ENCODE data around the gene GALC. TPM values are rescaled to one million over a fixed set of nuclear protein-coding genes. Genes with fewer than 3 reads are reported as not detected.

The GALC gene
- polyA plus RNA-seq, 1 donor from 2014 or later = 42.6 TPM

GRCh38 chr14:88037325-88037724 is 44.3 kb upstream of the GALC start (continued):
- no peak for TF ChIP-seq MXI1 (conservative IDR thresholded peaks at IDR 0.05; ENCODE audit: poor library complexity, severe bottlenecking)
- no peak for TF ChIP-seq EP300 (conservative IDR thresholded peaks at IDR 0.05; ENCODE audit: poor library complexity, severe bottlenecking)

- Histone ChIP-seq H4K20me1 (ENCODE audit: insufficient read depth) (no peaks in the 10 kb centered on the region), H3K27me3 (ENCODE audit: insufficient read depth, low read depth, low read length) (no peaks in the 10 kb centered on the region)
Measured at GRCh38 chr14:88036422-88036821, 43.4 kb upstream of the GALC start.

GRCh38 chr14:88034076-88034475 is 41.1 kb upstream of the GALC start:
- Histone ChIP-seq H3K9me3 (ENCODE audit: low read length) (no peaks in the 10 kb centered on the region), H3K27ac (ENCODE audit: low read length) (no peak overlapping the region), H3K9ac (ENCODE audit: low read length) (no peak overlapping the region), H3F3A (ENCODE audit: insufficient read depth, low read length, poor library complexity, severe bottlenecking) (no peaks in the 10 kb centered on the region), H4K20me1 (ENCODE audit: insufficient read depth) (no peaks in the 10 kb centered on the region), H3K4me3 (ENCODE audit: low read length) (no peak overlapping the region), H3K27me3 (ENCODE audit: insufficient read depth, low read depth, low read length) (no peaks in the 10 kb centered on the region), H3K36me3 (ENCODE audit: insufficient read depth, low read length) (no peaks in the 10 kb centered on the region), H3K9me2 (ENCODE audit: insufficient read depth, low read length) (no peaks in the 10 kb centered on the region), H3K4me2 (ENCODE audit: low read length) (no peak overlapping the region), H3K79me2 (replicated peaks; ENCODE audit: insufficient read depth, low read length) (no peaks in the 10 kb centered on the region), H2AFZ (ENCODE audit: low read depth, low read length) (no peak overlapping the region)
- TF ChIP-seq MXI1 (conservative IDR thresholded peaks at IDR 0.05; ENCODE audit: poor library complexity, severe bottlenecking) = no peak
- no peak for TF ChIP-seq TAF1 (IDR thresholded peaks at IDR 0.05; ENCODE audit: low read depth)
- no peak for TF ChIP-seq CTCF (IDR thresholded peaks at IDR 0.05; ENCODE audit: poor library complexity, severe bottlenecking)
- TF ChIP-seq REST (IDR thresholded peaks at IDR 0.05; ENCODE audit: borderline replicate concordance) = no peak
- TF ChIP-seq EZH2 (IDR thresholded peaks at IDR 0.05; ENCODE audit: borderline replicate concordance, insufficient read depth, low read length, poor library complexity, severe bottlenecking) = no peak
- TF ChIP-seq POLR2AphosphoS5 (IDR thresholded peaks at IDR 0.05) = no peak
- no peak for TF ChIP-seq RAD21 (conservative IDR thresholded peaks at IDR 0.05)
- TF ChIP-seq SMC3 (conservative IDR thresholded peaks at IDR 0.05; ENCODE audit: poor library complexity) = no peak
- TF ChIP-seq EP300 (conservative IDR thresholded peaks at IDR 0.05; ENCODE audit: poor library complexity, severe bottlenecking) = no peak

More at GRCh38 chr14:88036422-88036821, 43.4 kb upstream of the GALC start:
- H3K9me2 ChIP-seq (ENCODE audit: insufficient read depth, low read length) = no peaks in the 10 kb centered on the region
- H3K79me2 ChIP-seq (replicated peaks; ENCODE audit: insufficient read depth, low read length) = no peaks in the 10 kb centered on the region
- H2AFZ ChIP-seq (ENCODE audit: low read depth, low read length) = no peak overlapping the region
- H3K36me3 ChIP-seq (ENCODE audit: insufficient read depth, low read length) = no peaks in the 10 kb centered on the region
- H3K27ac ChIP-seq (ENCODE audit: low read length) = no peak overlapping the region
- H3K4me3 ChIP-seq (ENCODE audit: low read length) = no peak overlapping the region
- no peaks in the 10 kb centered on the region for H3K9me3 ChIP-seq (ENCODE audit: low read length)
- H3F3A ChIP-seq (ENCODE audit: insufficient read depth, low read length, poor library complexity, severe bottlenecking) = no peaks in the 10 kb centered on the region
- H3K4me2 ChIP-seq (ENCODE audit: low read length) = no peak overlapping the region
- no peak overlapping the region for H3K9ac ChIP-seq (ENCODE audit: low read length)
- TF ChIP-seq TAF1 (IDR thresholded peaks at IDR 0.05; ENCODE audit: low read depth) (no peak), SMC3 (conservative IDR thresholded peaks at IDR 0.05; ENCODE audit: poor library complexity) (no peak)
